GM23248 (cell line): ENCODE data around the gene JAK2.

Experiments used
- EZH2 ChIP-seq: fragments of 200-600 bp; sonication (generic); IDR thresholded peaks from 2 replicates; pipeline ENCODE4 v1.6.1; 2018; ENCODE audit warnings: antibody characterized with exemption, mild to moderate bottlenecking; ENCODE audit not compliant: insufficient read depth, poor library complexity, severe bottlenecking
- EZH2phosphoT487 ChIP-seq: fragments of 200-600 bp; sonication (generic); IDR thresholded peaks from 2 replicates; pipeline ENCODE4 v1.6.1; 2018; ENCODE audit warnings: antibody characterized with exemption, moderate library complexity, mild to moderate bottlenecking, low read depth; ENCODE audit not compliant: insufficient read depth

- no peak for TF ChIP-seq EZH2phosphoT487
- no peak for TF ChIP-seq EZH2
Measured at GRCh38 chr9:5146241-5146640, 161.2 kb downstream of the JAK2 start.
